Lower leg skin (tissue), 4 donors: ENCODE results near the gene CNEP1R1. TPM values are rescaled to one million over a fixed set of nuclear protein-coding genes. Genes with fewer than 3 reads are reported as not detected.
A peak's percentile ranks its signal among the peaks of the same experiment; 100 is the strongest.

ENCODE experiments used
- DNase-seq, 2 donors: peaks; one replicate each; pipeline ENCODE4 v3.0.0-alpha.2; 2019; ENCODE audit warnings: low spot score in 2 of 2
- H3K4me3 ChIP-seq: fragments of 200-600 bp; sonication (generic); 2 replicates; pipeline ENCODE4 v1.5.1; 2017; ENCODE audit warnings: mild to moderate bottlenecking, low read depth; ENCODE audit not compliant: poor library complexity, severe bottlenecking
- POLR2A ChIP-seq, 2 donors: fragments of 450-650 bp; IDR thresholded peaks; one replicate each; pipeline ENCODE4 v1.6.1; 2016 to 2017; ENCODE audit warnings: antibody characterized with exemption in 2 of 2, mild to moderate bottlenecking in 1 of 2, moderate library complexity in 1 of 2
- WGBS, 2 donors: methylation state at CpG; one replicate each; pipeline ENCODE4 v1.1.5; 2018; 5-methylcytosine and 5-hydroxymethylcytosine counted together
- intact Hi-C: fragments of 100-400 bp; cut with DNase I; formaldehyde crosslinking; loops from one replicate; pipeline ENCODE4 v1.15.0; 2023; ENCODE audit warnings: low total_unique reads
- total RNA-seq, 4 donors: library from RNA; depleted of rRNA; stranded (reverse); fragments of >200 nt; gene quantifications; one replicate each; pipeline ENCODE4 v1.1.0, GENCODE V29; 2016
- TF ChIP-seq, protein P1 (sequence below), 3 donors: fragments of 450-650 bp; IDR thresholded peaks; one replicate each; pipeline ENCODE4 v1.5.1; 2016; ENCODE audit warnings: antibody characterized with exemption in 3 of 3, mild to moderate bottlenecking in 3 of 3, moderate library complexity in 2 of 3

The CNEP1R1 gene
- total RNA-seq, 4 donors from 2014 or later, result 10.3 to 18.9 (median 17.5) TPM

- no peak for DNase-seq
- intact Hi-C loops, result no loop called here
- WGBS, 2 donors, result 88 to 92% methylated on average over 3 of the region's 3 CpGs
- no peak overlapping the region for H3K4me3 ChIP-seq
- no peak for TF ChIP-seq POLR2A (IDR thresholded peaks at IDR 0.05)
- TF ChIP-seq, protein P1, sequence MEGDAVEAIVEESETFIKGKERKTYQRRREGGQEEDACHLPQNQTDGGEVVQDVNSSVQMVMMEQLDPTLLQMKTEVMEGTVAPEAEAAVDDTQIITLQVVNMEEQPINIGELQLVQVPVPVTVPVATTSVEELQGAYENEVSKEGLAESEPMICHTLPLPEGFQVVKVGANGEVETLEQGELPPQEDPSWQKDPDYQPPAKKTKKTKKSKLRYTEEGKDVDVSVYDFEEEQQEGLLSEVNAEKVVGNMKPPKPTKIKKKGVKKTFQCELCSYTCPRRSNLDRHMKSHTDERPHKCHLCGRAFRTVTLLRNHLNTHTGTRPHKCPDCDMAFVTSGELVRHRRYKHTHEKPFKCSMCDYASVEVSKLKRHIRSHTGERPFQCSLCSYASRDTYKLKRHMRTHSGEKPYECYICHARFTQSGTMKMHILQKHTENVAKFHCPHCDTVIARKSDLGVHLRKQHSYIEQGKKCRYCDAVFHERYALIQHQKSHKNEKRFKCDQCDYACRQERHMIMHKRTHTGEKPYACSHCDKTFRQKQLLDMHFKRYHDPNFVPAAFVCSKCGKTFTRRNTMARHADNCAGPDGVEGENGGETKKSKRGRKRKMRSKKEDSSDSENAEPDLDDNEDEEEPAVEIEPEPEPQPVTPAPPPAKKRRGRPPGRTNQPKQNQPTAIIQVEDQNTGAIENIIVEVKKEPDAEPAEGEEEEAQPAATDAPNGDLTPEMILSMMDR (IDR thresholded peaks at IDR 0.05), result no peak
Observed at GRCh38 chr16:50036426-50036825, 11.4 kb downstream of the CNEP1R1 start.

- H3K4me3 ChIP-seq, result no peak overlapping the region
- no peak for DNase-seq
- no peak for TF ChIP-seq POLR2A (IDR thresholded peaks at IDR 0.05)
- TF ChIP-seq, protein P1 (IDR thresholded peaks at IDR 0.05), result no peak
- WGBS, 2 donors, result 31 to 46% methylated on average over 2 of the region's 2 CpGs
- intact Hi-C loops, result no loop called here
Observed at GRCh38 chr16:50037662-50038220, 12.7 kb downstream of the CNEP1R1 start.

GRCh38 chr16:50038286-50038685 lies 13.3 kb downstream of the CNEP1R1 start:
- no peak overlapping the region for H3K4me3 ChIP-seq
- intact Hi-C loops, result no loop called here
- no peak for DNase-seq
- 82 to 89% methylated on average over 4 of the region's 4 CpGs for WGBS, 2 donors
- TF ChIP-seq, protein P1 (IDR thresholded peaks at IDR 0.05), result no peak
- TF ChIP-seq POLR2A (IDR thresholded peaks at IDR 0.05), result no peak

- WGBS, 2 donors, result 54 to 56% methylated on average over 5 of the region's 5 CpGs
- intact Hi-C loops, result no loop called here
- peak in 1 of 2 donors; percentile 61 for DNase-seq
- no peak for TF ChIP-seq POLR2A (IDR thresholded peaks at IDR 0.05)
- TF ChIP-seq, protein P1 (IDR thresholded peaks at IDR 0.05), result no peak
- H3K4me3 ChIP-seq, result no peak overlapping the region
Observed at GRCh38 chr16:50038756-50039529, 13.9 kb downstream of the CNEP1R1 start.

DNA sequence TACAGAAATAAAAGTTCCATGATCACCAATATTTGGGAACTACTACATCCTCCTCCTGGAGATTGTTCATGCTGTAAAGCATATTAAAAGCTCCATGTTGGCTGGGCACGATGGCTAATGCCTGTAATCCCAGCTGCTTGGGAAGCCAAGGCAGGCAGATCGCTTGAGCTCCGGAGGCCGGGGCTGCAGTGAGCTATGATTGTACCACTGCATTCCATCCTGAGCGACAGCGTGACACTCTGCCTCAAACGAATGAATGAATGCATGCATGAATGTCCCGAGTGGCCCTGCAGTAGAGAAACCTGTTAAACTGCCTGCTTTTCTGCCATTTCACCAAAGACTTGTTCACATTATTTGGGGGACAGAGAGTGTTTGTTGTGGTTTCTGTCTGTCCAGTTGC lies 15.0 kb downstream of the CNEP1R1 start:
- no peak overlapping the region for H3K4me3 ChIP-seq
- DNase-seq, result no peak
- intact Hi-C loops, result no loop called here
- 54 to 57% methylated on average over 8 of the region's 8 CpGs for WGBS, 2 donors
- TF ChIP-seq, protein P1 (IDR thresholded peaks at IDR 0.05), result no peak
- no peak for TF ChIP-seq POLR2A (IDR thresholded peaks at IDR 0.05)
